GM13977 (cell line): ENCODE measurements around the gene MMAB.

Source experiments
- DNase-seq: peaks from one replicate; pipeline ENCODE4 v3.0.0; 2012; ENCODE audit warnings: low spot score
- CTCF ChIP-seq: IDR thresholded peaks from 2 replicates; pipeline ENCODE4 v1.5.1; 2012; ENCODE audit warnings: mild to moderate bottlenecking, control low read depth; ENCODE audit not compliant: insufficient read depth; ENCODE audit errors: extremely low read depth, missing control alignments
- in situ Hi-C: fragments of 300-500 bp; cut with MboI; formaldehyde crosslinking; loops from one replicate; pipeline ENCODE4 v1.12.0; 2022; ENCODE audit warnings: low sequenced_read_pairs, low pct_unique_long_range_greater_than_20kb, mixed read lengths, inconsistent platforms; ENCODE audit not compliant: unreplicated experiment

The MMAB gene

GRCh38 chr12:109525279-109525585 is 48.1 kb downstream of the MMAB start:
- DNase-seq = no peak
- no peak for TF ChIP-seq CTCF
- in situ Hi-C loops = no loop called here

GRCh38 chr12:109524466-109525278 is 48.6 kb downstream of the MMAB start:
- in situ Hi-C loops = no loop called here
- no peak for TF ChIP-seq CTCF
- DNase-seq = no peak

GRCh38 chr12:109523504-109523903 is 49.8 kb downstream of the MMAB start:
- TF ChIP-seq CTCF = no peak
- DNase-seq = no peak
- in situ Hi-C loops = no loop called here

GRCh38 chr12:109523071-109523470 is 50.2 kb downstream of the MMAB start:
- no peak for TF ChIP-seq CTCF
- in situ Hi-C loops = no loop called here
- DNase-seq = no peak

GRCh38 chr12:109521831-109522230 is 51.5 kb downstream of the MMAB start:
- TF ChIP-seq CTCF = no peak
- in situ Hi-C loops = no loop called here
- no peak for DNase-seq

GRCh38 chr12:109519787-109520186 is 53.5 kb downstream of the MMAB start:
- no peak for DNase-seq
- in situ Hi-C loops = loop anchor here (10.0 kb wide), 1 partner anchor 255 kb away; no protein-coding TSS in a partner anchor
- no peak for TF ChIP-seq CTCF
